SJSA1 (cell line): Measurements from ENCODE around the gene PNO1. TPM values are rescaled to one million over a fixed set of nuclear protein-coding genes. Genes with fewer than 3 reads are reported as not detected.
"Not testable (repeated sequence)": the region's sequence is repeated elsewhere in the genome, so short reads cannot be mapped to it uniquely, and the experiment has no call there.

Source experiments
- DNase-seq, 2 experiments: peaks; one replicate each; pipeline ENCODE4 v3.0.0-alpha.2; 2015 to 2020; ENCODE audit warnings: low spot score in 2 of 2, low read depth in 1 of 2
- H3K27ac ChIP-seq: fragments of 250-450 bp; sonication (Bioruptor Pico); 2 replicates; pipeline ENCODE4 v1.5.1; 2020; ENCODE audit warnings: mild to moderate bottlenecking, moderate library complexity
- H3K27me3 ChIP-seq: fragments of 250-450 bp; sonication (Bioruptor Pico); replicated peaks from 2 replicates; pipeline ENCODE4 v1.5.1; 2020; ENCODE audit warnings: mild to moderate bottlenecking, moderate library complexity
- H3K36me3 ChIP-seq: fragments of 250-450 bp; sonication (Bioruptor Pico); 2 replicates; pipeline ENCODE4 v1.5.1; 2020; ENCODE audit warnings: mild to moderate bottlenecking
- H3K4me1 ChIP-seq: fragments of 250-450 bp; sonication (Bioruptor Pico); replicated peaks from 2 replicates; pipeline ENCODE4 v1.6.1; 2021; ENCODE audit warnings: mild to moderate bottlenecking
- H3K4me3 ChIP-seq: fragments of 250-450 bp; sonication (Bioruptor Pico); 2 replicates; pipeline ENCODE4 v1.5.1; 2020; ENCODE audit warnings: mild to moderate bottlenecking
- H3K9me3 ChIP-seq: fragments of 250-450 bp; sonication (Bioruptor Pico); replicated peaks from 2 replicates; pipeline ENCODE4 v1.5.1; 2020; ENCODE audit warnings: mild to moderate bottlenecking
- total RNA-seq: library from RNA; depleted of rRNA; stranded (reverse); fragments of >200 nt; shearing (Covaris generic); gene quantifications from 2 replicates; pipeline ENCODE4 v1.2.3, GENCODE V29; 2014

PNO1 gene
- total RNA-seq, 1 experiment from 2014 or later: 39.3 TPM

GRCh38 chr2:68171684-68172083 lies 14.0 kb downstream of the PNO1 start:
- Histone ChIP-seq H3K9me3 (no peaks in the 10 kb centered on the region), H3K36me3 (peaks cover 79% of the 10 kb centered on the region), H3K27me3 (no peaks in the 10 kb centered on the region), H3K4me3 (no peak overlapping the region), H3K4me1 (no peaks in the 10 kb centered on the region), H3K27ac (no peak overlapping the region)
- DNase-seq: no peak

GRCh38 chr2:68172521-68172920 lies 14.8 kb downstream of the PNO1 start:
- no peak overlapping the region for H3K4me3 ChIP-seq
- no peak for DNase-seq
- H3K4me1 ChIP-seq: no peaks in the 10 kb centered on the region
- H3K36me3 ChIP-seq: peaks cover 79% of the 10 kb centered on the region
- no peak overlapping the region for H3K27ac ChIP-seq
- H3K9me3 ChIP-seq: no peaks in the 10 kb centered on the region
- no peaks in the 10 kb centered on the region for H3K27me3 ChIP-seq

- peaks cover 78% of the 10 kb centered on the region for H3K36me3 ChIP-seq
- H3K27me3 ChIP-seq: no peaks in the 10 kb centered on the region
- no peaks in the 10 kb centered on the region for H3K9me3 ChIP-seq
- H3K4me3 ChIP-seq: no peak overlapping the region
- DNase-seq: no peak
- H3K4me1 ChIP-seq: no peaks in the 10 kb centered on the region
- H3K27ac ChIP-seq: no peak overlapping the region
Measured at GRCh38 chr2:68172990-68173700, 15.5 kb downstream of the PNO1 start.

GRCh38 chr2:68175210-68175609 lies 17.5 kb downstream of the PNO1 start:
- peaks cover 84% of the 10 kb centered on the region for H3K36me3 ChIP-seq
- not testable (repeated sequence) for H3K27ac ChIP-seq, H3K9me3 ChIP-seq, DNase-seq, H3K27me3 ChIP-seq, H3K4me1 ChIP-seq, H3K4me3 ChIP-seq

GRCh38 chr2:68176657-68177056 lies 19.0 kb downstream of the PNO1 start:
- H3K4me1 ChIP-seq: no peaks in the 10 kb centered on the region
- no peaks in the 10 kb centered on the region for H3K27me3 ChIP-seq
- H3K9me3 ChIP-seq: no peaks in the 10 kb centered on the region
- H3K36me3 ChIP-seq: peaks cover 81% of the 10 kb centered on the region
- DNase-seq: no peak
- no peak overlapping the region for H3K27ac ChIP-seq
- H3K4me3 ChIP-seq: no peak overlapping the region

- no peaks in the 10 kb centered on the region for H3K9me3 ChIP-seq
- no peak overlapping the region for H3K27ac ChIP-seq
- peaks cover 77% of the 10 kb centered on the region for H3K36me3 ChIP-seq
- H3K4me3 ChIP-seq: no peak overlapping the region
- no peaks in the 10 kb centered on the region for H3K27me3 ChIP-seq
- DNase-seq: no peak
- H3K4me1 ChIP-seq: no peaks in the 10 kb centered on the region
Measured at GRCh38 chr2:68177541-68177940, 19.9 kb downstream of the PNO1 start.

- no peak overlapping the region for H3K27ac ChIP-seq
- H3K36me3 ChIP-seq: peaks cover 76% of the 10 kb centered on the region
- H3K4me1 ChIP-seq: no peaks in the 10 kb centered on the region
- no peak overlapping the region for H3K4me3 ChIP-seq
- H3K27me3 ChIP-seq: no peaks in the 10 kb centered on the region
- no peaks in the 10 kb centered on the region for H3K9me3 ChIP-seq
- DNase-seq: no peak
Measured at GRCh38 chr2:68178432-68178831, 20.7 kb downstream of the PNO1 start.

GRCh38 chr2:68178954-68179627 lies 21.4 kb downstream of the PNO1 start:
- H3K36me3 ChIP-seq: peaks cover 76% of the 10 kb centered on the region
- H3K27me3 ChIP-seq: no peaks in the 10 kb centered on the region
- no peaks in the 10 kb centered on the region for H3K4me1 ChIP-seq
- DNase-seq: no peak
- H3K4me3 ChIP-seq: no peak overlapping the region
- H3K27ac ChIP-seq: no peak overlapping the region
- no peaks in the 10 kb centered on the region for H3K9me3 ChIP-seq

- no peak overlapping the region for H3K4me3 ChIP-seq
- H3K4me1 ChIP-seq: no peaks in the 10 kb centered on the region
- H3K9me3 ChIP-seq: no peaks in the 10 kb centered on the region
- no peak for DNase-seq
- no peak overlapping the region for H3K27ac ChIP-seq
- H3K36me3 ChIP-seq: peaks cover 61% of the 10 kb centered on the region
- no peaks in the 10 kb centered on the region for H3K27me3 ChIP-seq
Measured at GRCh38 chr2:68182902-68183301, 25.2 kb downstream of the PNO1 start.

- Histone ChIP-seq H3K4me1 (no peaks in the 10 kb centered on the region; the same call in 1 of the 2 replicates), H3K27ac (no peak overlapping the region), H3K27me3 (no peaks in the 10 kb centered on the region), H3K9me3 (no peaks in the 10 kb centered on the region), H3K4me3 (no peak overlapping the region), H3K36me3 (peaks cover 42% of the 10 kb centered on the region)
- peak in 1 of 2 experiments; percentile 52 for DNase-seq
Measured at GRCh38 chr2:68185541-68186164, 28.0 kb downstream of the PNO1 start.

- no peaks in the 10 kb centered on the region for H3K9me3 ChIP-seq
- no peaks in the 10 kb centered on the region for H3K27me3 ChIP-seq
- no peak for DNase-seq
- no peak overlapping the region for H3K27ac ChIP-seq
- no peak overlapping the region for H3K4me3 ChIP-seq
- H3K36me3 ChIP-seq: peaks cover 31% of the 10 kb centered on the region
- H3K4me1 ChIP-seq: peaks cover 9% of the 10 kb centered on the region
Measured at GRCh38 chr2:68187329-68187728, 29.6 kb downstream of the PNO1 start.

- H3K4me1 ChIP-seq: peaks cover 17% of the 10 kb centered on the region
- peaks cover 21% of the 10 kb centered on the region for H3K36me3 ChIP-seq
- no peaks in the 10 kb centered on the region for H3K27me3 ChIP-seq
- DNase-seq: no peak
- H3K9me3 ChIP-seq: no peaks in the 10 kb centered on the region
- H3K4me3 ChIP-seq: no peak overlapping the region
- no peak overlapping the region for H3K27ac ChIP-seq
Measured at GRCh38 chr2:68188831-68189230, 31.1 kb downstream of the PNO1 start.

GRCh38 chr2:68189991-68190784 lies 32.5 kb downstream of the PNO1 start:
- peaks cover 20% of the 10 kb centered on the region for H3K4me1 ChIP-seq
- no peak for DNase-seq
- H3K9me3 ChIP-seq: no peaks in the 10 kb centered on the region
- no peak overlapping the region for H3K27ac ChIP-seq
- H3K27me3 ChIP-seq: no peaks in the 10 kb centered on the region
- peaks cover 12% of the 10 kb centered on the region for H3K36me3 ChIP-seq
- no peak overlapping the region for H3K4me3 ChIP-seq
